ENCODE data around the gene STAB1.
A peak's percentile ranks its signal among the peaks of the same experiment; 100 is the strongest.

The STAB1 gene

GRCh38 chr3:52455283-52456168 is 39.6 kb upstream of the STAB1 start, which contains the start of gene NISCH:
Gene NISCH (plus strand): TSS chr3:52455604. CDS start chr3:52455642, 38 bp downstream.
- no peak for TF ChIP-seq CTCF (IDR thresholded peaks at IDR 0.05; ENCODE audit: low read depth, low read length, missing control alignments)
- DNase-seq (ENCODE audit: low read depth), result no peak
- in situ Hi-C loops (cut with HindIII; ENCODE audit: low sequenced_read_pairs), result no loop called here
- peak within 1 kb of the TSS; percentile 91 for H3K4me3 ChIP-seq (ENCODE audit: low read depth, low read length)

- no peak for TF ChIP-seq CTCF (IDR thresholded peaks at IDR 0.05; ENCODE audit: low read depth, low read length, missing control alignments)
- no peak for DNase-seq (ENCODE audit: low read depth)
- in situ Hi-C loops (cut with HindIII; ENCODE audit: low sequenced_read_pairs), result no loop called here
- H3K4me3 ChIP-seq (ENCODE audit: low read depth, low read length), result peak overlapping the region; percentile 91
Observed at GRCh38 chr3:52456169-52456799, 38.9 kb upstream of the STAB1 start.

GRCh38 chr3:52456800-52457183 is 38.3 kb upstream of the STAB1 start:
- DNase-seq (ENCODE audit: low read depth), result no peak
- in situ Hi-C loops (cut with HindIII; ENCODE audit: low sequenced_read_pairs), result no loop called here
- TF ChIP-seq CTCF (IDR thresholded peaks at IDR 0.05; ENCODE audit: low read depth, low read length, missing control alignments), result no peak
- H3K4me3 ChIP-seq (ENCODE audit: low read depth, low read length), result peak overlapping the region; percentile 91

GRCh38 chr3:52458031-52458760 is 36.9 kb upstream of the STAB1 start:
- in situ Hi-C loops (cut with HindIII; ENCODE audit: low sequenced_read_pairs), result no loop called here
- no peak for DNase-seq (ENCODE audit: low read depth)
- no peak overlapping the region for H3K4me3 ChIP-seq (ENCODE audit: low read depth, low read length)
- no peak for TF ChIP-seq CTCF (IDR thresholded peaks at IDR 0.05; ENCODE audit: low read depth, low read length, missing control alignments)

GRCh38 chr3:52458770-52459545 is 36.2 kb upstream of the STAB1 start:
- in situ Hi-C loops (cut with HindIII; ENCODE audit: low sequenced_read_pairs), result no loop called here
- H3K4me3 ChIP-seq (ENCODE audit: low read depth, low read length), result no peak overlapping the region
- TF ChIP-seq CTCF (IDR thresholded peaks at IDR 0.05; ENCODE audit: low read depth, low read length, missing control alignments), result no peak
- no peak for DNase-seq (ENCODE audit: low read depth)

- DNase-seq (ENCODE audit: low read depth), result no peak
- in situ Hi-C loops (cut with HindIII; ENCODE audit: low sequenced_read_pairs), result no loop called here
- no peak overlapping the region for H3K4me3 ChIP-seq (ENCODE audit: low read depth, low read length)
- TF ChIP-seq CTCF (IDR thresholded peaks at IDR 0.05; ENCODE audit: low read depth, low read length, missing control alignments), result no peak
Observed at GRCh38 chr3:52461874-52462273, 33.3 kb upstream of the STAB1 start.
